ENCODE results near the gene SLA2.
"Not testable (repeated sequence)": the region's sequence is repeated elsewhere in the genome, so short reads cannot be mapped to it uniquely, and the experiment has no call there.

DNA sequence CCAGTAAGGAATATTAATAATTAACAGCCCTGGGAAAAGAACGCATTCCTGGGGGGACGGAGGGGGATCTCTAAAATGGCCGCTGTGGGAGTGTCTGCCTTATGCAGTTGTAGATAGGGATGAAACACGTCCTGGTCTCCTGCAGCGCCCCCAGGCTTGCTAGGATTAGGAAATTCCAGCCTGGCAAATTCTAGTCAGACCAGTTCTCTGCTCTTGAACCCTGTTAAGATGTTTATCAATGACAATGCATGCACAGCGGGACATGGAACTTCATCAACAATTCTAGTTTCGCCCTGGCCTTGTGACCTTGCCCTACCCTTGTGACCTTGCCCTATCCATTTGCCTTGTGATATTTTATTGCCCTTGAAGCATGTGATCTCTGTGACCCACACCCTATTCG, 49.5 kb upstream of the SLA2 start:
- TF ChIP-seq POLR2A (IDR thresholded peaks at IDR 0.05) = not testable (repeated sequence)
- TF ChIP-seq, protein P1, sequence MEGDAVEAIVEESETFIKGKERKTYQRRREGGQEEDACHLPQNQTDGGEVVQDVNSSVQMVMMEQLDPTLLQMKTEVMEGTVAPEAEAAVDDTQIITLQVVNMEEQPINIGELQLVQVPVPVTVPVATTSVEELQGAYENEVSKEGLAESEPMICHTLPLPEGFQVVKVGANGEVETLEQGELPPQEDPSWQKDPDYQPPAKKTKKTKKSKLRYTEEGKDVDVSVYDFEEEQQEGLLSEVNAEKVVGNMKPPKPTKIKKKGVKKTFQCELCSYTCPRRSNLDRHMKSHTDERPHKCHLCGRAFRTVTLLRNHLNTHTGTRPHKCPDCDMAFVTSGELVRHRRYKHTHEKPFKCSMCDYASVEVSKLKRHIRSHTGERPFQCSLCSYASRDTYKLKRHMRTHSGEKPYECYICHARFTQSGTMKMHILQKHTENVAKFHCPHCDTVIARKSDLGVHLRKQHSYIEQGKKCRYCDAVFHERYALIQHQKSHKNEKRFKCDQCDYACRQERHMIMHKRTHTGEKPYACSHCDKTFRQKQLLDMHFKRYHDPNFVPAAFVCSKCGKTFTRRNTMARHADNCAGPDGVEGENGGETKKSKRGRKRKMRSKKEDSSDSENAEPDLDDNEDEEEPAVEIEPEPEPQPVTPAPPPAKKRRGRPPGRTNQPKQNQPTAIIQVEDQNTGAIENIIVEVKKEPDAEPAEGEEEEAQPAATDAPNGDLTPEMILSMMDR (IDR thresholded peaks at IDR 0.05) = not testable (repeated sequence)
